Activated T-cell treated with anti-CD3 and anti-CD28 coated beads for 1 hour (primary cell): ENCODE data around the gene UQCR11.

Experiments
- DNase-seq: peaks from one replicate; pipeline ENCODE4 v3.0.0-alpha.2; 2020; ENCODE audit warnings: low read depth

Gene UQCR11

GRCh38 chr19:1590641-1591397 is 14.4 kb downstream of the UQCR11 start:
- DNase-seq: no peak

GRCh38 chr19:1587872-1588271 is 17.4 kb downstream of the UQCR11 start:
- no peak for DNase-seq

GRCh38 chr19:1585243-1585580 is 20.1 kb downstream of the UQCR11 start:
- no peak for DNase-seq

DNA sequence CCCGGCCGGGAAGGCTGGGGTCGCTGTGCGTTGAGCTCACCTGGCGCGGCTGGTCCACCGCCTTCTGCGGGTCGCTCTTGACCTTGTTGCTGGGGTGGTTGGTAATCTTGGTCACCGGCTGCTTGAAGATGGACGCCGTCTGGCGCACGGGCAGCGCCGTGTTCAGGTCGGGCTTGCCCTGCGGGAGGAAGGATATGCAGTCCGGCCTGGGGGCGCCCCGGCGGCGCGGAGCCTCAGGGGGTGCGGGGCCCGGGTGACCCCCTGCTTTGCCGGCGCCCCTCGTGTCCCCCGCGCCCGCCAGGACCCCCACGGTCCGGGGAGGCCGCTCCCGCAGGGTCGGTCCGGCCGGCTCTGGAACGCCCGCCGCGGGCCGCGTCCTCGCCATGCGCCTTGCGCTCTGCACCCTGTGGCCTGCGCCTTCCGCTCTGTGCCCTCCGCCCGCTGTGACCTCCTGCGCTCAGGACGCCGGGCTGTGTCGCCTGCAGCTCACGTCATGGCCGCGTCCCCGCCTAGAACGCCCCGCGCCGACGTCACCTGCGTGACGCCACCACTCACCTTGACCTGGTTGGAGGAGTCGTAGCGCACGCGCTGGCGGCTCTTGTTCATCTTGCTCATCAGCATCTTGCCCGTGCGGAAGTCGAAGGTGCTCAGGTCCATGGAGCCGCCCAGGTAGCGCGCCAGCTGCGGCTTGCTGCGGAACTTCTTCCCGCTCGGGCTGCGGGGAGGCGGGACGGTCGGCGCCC is 20.6 kb downstream of the UQCR11 start:
- DNase-seq: no peak

DNA sequence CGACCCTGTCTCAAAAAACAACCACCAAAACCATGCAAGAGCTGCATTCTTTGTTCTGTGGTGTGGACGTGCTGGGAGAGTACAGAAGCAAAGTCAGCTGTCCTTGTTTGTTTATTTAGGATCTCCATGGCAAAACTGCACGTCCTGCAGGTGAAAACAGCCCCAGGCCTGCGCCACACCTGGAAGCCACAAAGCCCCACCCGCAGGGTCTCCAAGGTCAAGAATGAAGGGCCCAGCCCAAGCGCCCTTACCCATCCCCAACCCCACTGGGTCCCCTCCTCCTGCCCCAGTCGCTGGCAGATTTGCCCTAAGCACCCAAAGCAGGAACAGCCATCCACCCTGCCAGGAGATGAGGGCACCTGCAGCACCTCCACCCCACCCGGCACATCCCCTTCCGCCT is 23.1 kb downstream of the UQCR11 start:
- DNase-seq: no peak

DNA sequence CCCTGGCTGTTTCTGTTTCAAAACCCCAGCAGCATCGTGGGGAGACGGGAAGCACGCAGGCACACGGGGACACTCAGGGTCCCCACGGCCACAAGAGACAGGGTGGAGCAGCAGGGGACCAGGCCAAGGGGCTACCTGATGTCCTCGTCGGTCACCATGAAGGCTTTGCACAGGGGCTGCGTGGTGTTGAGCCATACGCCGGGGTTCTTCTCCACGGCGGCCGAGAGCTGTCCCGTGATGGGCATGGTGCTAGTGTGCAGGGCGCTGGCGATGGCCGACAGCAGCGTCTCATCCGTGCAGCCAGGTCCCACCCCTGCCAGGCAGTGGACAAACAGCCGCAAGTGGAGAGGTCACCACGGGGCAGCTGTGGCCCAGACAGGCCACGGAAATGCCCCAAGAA is 24.3 kb downstream of the UQCR11 start:
- no peak for DNase-seq

GRCh38 chr19:1580382-1580781 is 24.9 kb downstream of the UQCR11 start:
- no peak for DNase-seq

GRCh38 chr19:1579222-1579621 is 26.0 kb downstream of the UQCR11 start:
- DNase-seq: no peak

GRCh38 chr19:1577929-1578618 is 27.2 kb downstream of the UQCR11 start:
- DNase-seq: no peak

- DNase-seq: no peak
These were observed 28.0 kb downstream of the UQCR11 start for GRCh38 chr19:1577090-1577928.

- DNase-seq: no peak
These were observed 28.8 kb downstream of the UQCR11 start for GRCh38 chr19:1576242-1577089.

- no peak for DNase-seq
These were observed 29.7 kb downstream of the UQCR11 start for GRCh38 chr19:1575323-1576241.

DNA sequence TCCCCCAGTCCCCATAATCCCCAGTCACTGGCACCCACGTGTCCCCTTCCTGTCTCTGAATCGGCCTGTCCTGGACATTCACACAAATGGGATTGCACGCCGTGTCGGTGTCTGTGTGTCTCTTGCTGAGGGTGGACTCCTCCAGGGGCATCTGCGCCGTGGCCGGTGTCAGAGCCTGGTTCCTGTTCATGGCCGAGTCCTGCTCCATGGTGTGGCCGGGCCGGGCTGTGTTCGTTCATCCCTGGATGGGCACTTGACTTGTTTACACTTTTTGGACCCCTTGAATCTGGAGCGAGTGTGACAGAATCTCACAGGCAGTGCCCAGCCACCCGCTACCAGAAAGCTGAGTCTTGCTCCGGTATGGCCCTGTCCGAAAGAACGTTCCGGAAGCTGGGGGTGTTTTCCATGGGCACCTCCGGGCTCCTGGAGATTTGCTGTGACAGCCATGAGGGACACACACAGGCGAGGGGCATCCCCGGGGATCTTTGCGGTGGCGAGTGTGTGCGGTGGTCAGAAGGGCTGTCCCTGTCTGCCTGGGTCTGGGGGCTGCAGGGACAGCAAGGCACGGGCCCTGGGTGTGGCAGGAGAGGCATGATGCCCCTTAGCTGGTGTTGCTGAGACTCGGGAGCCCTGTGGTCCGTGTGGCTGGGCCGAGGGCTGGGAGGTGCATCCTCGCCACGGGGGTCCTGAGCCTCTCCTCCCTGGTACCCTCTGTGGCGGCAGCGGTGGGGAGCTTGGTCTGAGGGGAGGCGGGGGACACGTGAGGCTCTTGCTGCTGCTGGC is 30.7 kb downstream of the UQCR11 start:
- DNase-seq: no peak

DNA sequence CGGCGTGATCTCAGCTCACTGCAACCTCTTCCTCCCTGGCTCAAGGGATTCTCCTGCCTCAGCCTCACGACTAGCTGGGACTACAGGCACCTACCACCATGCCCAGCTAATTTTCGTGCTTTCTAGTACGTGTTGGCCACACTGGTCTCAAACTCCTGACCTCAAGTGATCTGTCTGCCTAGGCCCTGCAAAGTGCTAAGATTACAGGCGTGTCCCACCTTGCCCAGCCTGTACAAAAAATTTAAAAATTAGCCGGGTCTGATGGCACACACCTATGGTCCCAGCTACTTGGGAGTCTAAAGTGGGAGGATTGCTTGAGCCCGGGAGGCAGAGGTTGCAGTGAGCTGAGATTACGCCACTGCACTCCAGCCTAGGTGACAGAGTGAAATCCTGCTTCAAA is 32.5 kb downstream of the UQCR11 start:
- DNase-seq: no peak

DNA sequence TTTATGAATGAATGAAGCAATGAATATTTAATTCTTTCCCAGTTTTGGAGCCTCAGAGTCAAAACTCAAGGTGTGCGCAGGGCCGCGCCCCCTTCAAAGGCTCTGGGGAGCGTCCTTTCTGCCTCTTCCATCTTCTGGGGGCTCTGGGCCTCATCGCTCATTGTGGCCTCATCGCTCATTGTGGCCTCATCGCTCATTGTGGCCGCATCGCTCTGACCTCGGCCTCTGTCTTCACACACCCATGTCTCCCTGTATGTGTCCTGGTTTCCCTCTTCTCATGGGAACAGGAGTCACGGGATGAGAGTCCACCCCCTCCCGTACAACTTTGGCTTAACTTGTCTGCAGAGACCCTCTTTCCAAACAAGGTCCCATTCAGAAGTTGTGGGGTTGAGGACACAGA is 33.9 kb downstream of the UQCR11 start:
- no peak for DNase-seq

DNA sequence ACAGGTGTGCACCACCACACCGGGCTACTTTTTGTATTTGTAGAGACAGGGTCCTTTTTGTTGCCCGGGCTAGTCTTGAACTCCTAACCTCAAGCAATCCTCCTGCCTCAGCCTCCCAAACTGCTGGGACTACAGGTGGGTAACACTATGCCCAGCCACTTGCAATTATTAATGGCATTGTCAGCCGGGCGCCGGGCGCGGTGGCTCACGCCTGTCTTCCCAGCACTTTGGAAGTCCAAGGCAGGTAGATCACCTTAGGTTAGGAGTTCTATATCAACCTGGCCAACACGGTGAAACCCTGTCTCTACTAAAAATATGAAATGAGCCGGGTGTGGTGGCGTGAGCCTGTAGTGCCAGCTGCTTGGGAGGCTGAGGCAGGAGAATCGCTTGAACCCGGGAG is 34.4 kb downstream of the UQCR11 start:
- DNase-seq: no peak

- DNase-seq: no peak
These were observed 35.3 kb downstream of the UQCR11 start for GRCh38 chr19:1569997-1570396.

DNA sequence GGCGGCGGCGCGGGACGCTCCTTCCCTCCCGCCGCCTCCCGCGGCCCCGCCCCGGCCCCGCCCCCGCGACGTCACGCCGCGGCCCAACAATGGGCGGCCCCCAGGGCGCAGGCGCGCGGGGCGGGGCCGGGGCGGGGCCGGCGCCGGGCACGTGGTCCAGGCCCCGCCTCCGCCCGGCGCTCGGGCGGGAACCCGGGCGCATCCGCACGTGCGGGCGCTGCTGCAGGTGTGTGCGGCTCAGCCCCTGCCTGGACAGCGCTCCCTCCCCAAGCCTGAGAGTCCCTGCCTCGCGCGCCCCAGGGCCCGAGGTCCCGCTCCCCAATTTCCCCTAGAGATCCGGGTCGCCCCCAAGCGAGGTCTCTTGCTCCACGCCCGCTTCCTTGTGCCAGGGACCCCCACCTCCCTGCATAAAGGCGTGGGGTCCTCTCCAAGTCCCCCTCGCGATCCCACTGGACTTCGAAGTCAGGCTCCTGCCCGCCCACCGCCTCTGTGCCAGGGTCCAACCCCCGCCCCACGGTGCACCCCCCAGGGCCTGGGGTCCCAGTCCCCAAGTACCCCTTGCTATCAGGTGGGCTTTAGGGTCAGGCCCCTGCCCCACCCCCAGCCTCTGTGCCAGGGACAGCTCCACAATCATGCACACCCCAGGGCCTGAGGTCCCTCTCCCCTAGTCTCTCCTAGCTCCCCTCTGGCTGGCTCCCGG is 36.8 kb downstream of the UQCR11 start, which contains the start of gene MEX3D:
Gene MEX3D (minus strand): TSS at position 6 of the 700 bp plus-strand sequence. CDS start 267 bp downstream, outside the sequence.
- peak; percentile 80 for DNase-seq

DNA sequence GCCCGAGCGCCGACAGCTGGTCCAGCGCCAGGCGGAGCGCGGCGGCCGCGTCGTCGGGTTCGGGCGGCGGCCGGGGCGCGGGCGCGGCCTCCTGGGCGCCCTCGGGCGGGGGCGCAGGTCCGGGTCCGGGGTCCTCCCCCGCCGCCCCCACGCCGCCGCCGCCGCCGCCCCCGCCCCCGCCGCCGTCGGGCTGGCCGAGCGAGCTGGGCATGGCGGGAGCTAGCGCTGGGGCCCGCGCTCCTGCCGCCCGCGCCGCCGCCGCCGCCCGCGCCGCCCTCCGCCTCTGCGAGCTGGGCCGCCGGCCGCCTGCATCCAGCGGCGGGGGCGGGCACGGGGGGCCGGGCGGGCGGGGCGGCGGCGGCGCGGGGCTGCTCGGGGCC is 37.4 kb downstream of the UQCR11 start:
- no peak for DNase-seq
